ENCODE results near the gene UACA. TPM values are rescaled to one million over a fixed set of nuclear protein-coding genes. Genes with fewer than 3 reads are reported as not detected.

The UACA gene
- total RNA-seq, 4 donors from 2014 or later: 83.2 to 154 (median 107) TPM

- TF ChIP-seq CTCF (IDR thresholded peaks at IDR 0.05; ENCODE audit: low read depth): no peak
Observed at GRCh38 chr15:70651303-70651845, 112.0 kb downstream of the UACA start.

DNA sequence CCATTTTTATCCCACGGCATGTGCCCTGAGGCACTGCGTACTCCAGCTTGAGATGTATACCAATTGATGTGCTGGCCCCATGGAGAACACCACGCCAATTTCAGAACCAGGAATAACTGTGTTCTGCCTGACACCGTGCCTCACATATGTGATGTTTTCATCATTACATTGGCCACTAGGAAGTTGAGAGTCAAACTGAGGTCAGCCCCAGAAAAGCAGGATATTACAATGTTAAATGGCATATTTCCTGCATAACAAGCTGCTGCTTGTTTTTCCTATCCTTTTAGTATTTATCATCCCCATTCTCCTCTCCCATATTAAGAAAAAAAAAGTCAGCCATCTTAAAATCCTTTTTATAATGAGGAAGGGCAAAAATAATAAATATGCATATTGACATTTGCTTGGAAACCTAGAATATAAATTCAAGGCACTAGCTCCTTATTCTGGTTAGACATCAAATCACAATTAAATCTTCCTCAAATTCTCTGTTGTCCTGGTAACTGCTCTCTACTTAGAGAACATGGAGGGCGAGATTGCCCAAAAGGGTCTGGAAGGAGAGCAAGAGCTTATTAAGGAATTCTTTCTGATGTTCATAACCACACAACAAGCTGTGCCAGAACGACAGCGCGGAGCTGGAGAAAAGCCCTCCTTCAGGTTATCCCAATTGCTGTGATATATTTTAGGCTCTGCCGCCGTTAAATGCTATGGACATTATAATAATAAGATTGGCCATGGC lies 112.6 kb downstream of the UACA start:
- no peak for TF ChIP-seq CTCF (IDR thresholded peaks at IDR 0.05; ENCODE audit: low read depth)

DNA sequence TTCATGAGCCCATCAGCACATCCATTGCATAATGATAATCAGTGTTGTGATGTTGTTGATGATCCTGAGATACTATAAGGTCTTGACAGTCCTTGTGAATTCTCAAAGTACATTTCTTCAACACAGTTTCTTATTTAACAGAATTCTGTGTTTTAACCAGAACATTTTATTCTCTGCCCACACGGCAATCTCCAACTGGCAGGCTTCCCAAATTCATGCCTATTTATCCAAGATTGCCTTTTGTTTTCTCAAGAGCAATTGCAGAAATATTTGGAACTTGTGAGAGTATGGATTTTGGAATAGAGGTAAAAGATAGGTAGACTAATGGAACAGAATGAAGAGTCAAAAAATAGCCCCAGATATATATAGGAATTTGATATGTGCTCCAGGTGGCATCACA lies 116.0 kb downstream of the UACA start:
- no peak for TF ChIP-seq CTCF (IDR thresholded peaks at IDR 0.05; ENCODE audit: low read depth)

GRCh38 chr15:70646169-70646568 lies 117.2 kb downstream of the UACA start:
- no peak for TF ChIP-seq CTCF (IDR thresholded peaks at IDR 0.05; ENCODE audit: low read depth)

DNA sequence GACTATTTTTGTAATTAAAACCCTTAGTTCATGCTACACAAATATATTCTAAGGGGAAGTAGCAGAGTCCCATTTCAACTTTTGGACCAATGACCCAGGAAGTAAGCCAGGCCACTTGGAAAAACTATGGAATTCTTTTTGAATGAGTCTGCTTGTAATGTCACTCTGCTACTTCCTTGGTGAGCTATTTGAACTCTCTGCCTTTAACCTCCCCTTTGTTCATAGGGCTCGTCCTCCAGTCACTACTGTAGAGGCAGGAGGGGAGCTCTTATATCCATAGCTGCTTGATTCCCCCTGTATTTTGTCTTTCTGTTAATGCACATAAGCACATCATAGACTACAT lies 119.6 kb downstream of the UACA start:
- TF ChIP-seq CTCF (IDR thresholded peaks at IDR 0.05; ENCODE audit: low read depth): no peak

- no peak for TF ChIP-seq CTCF (IDR thresholded peaks at IDR 0.05; ENCODE audit: low read depth)
Observed at GRCh38 chr15:70643106-70643782, 120.1 kb downstream of the UACA start.

GRCh38 chr15:70636540-70637165 lies 126.7 kb downstream of the UACA start:
- no peak for TF ChIP-seq CTCF (IDR thresholded peaks at IDR 0.05; ENCODE audit: low read depth)
